Renal cortex interstitium (tissue), 11 donors: ENCODE data around the gene RIT2. TPM values are rescaled to one million over a fixed set of nuclear protein-coding genes. Genes with fewer than 3 reads are reported as not detected.
A peak's percentile ranks its signal among the peaks of the same experiment; 100 is the strongest.

Experiments
- DNase-seq, 11 donors: peaks; one replicate each; pipeline ENCODE4 v3.0.0-alpha.2; 2013; ENCODE audit warnings: low read depth in 9 of 11, low spot score in 4 of 11; ENCODE audit errors: extremely low read depth in 1 of 11
- polyA plus RNA-seq, 3 donors: library from polyadenylated mRNA; unstranded; fragments of 120-200 nt; gene quantifications; one replicate each; pipeline ENCODE4 v1.2.1, GENCODE V29; 2013; ENCODE audit not compliant: insufficient read length in 3 of 3

RIT2 gene
- polyA plus RNA-seq, 3 donors, result 0.09 TPM; not detected in 2

- DNase-seq, result no peak
These were observed 80.6 kb downstream of the RIT2 start for GRCh38 chr18:43034683-43035500.

- DNase-seq, result no peak
These were observed 84.3 kb downstream of the RIT2 start for GRCh38 chr18:43031169-43031568.

- no peak for DNase-seq
These were observed 86.1 kb downstream of the RIT2 start for GRCh38 chr18:43029414-43029813.

- no peak for DNase-seq
These were observed 92.6 kb downstream of the RIT2 start for GRCh38 chr18:43022874-43023273.

GRCh38 chr18:43017622-43018021 is 97.9 kb downstream of the RIT2 start:
- no peak for DNase-seq

- DNase-seq, result no peak
These were observed 102.0 kb downstream of the RIT2 start for GRCh38 chr18:43013486-43013885.

GRCh38 chr18:43012951-43013350 is 102.5 kb downstream of the RIT2 start:
- no peak for DNase-seq

GRCh38 chr18:43010611-43011010 is 104.9 kb downstream of the RIT2 start:
- no peak for DNase-seq

- DNase-seq, result no peak
These were observed 105.8 kb downstream of the RIT2 start for GRCh38 chr18:43009674-43010073.

GRCh38 chr18:43007365-43007764 is 108.1 kb downstream of the RIT2 start:
- no peak for DNase-seq

GRCh38 chr18:43004421-43004820 is 111.1 kb downstream of the RIT2 start:
- DNase-seq, result no peak

GRCh38 chr18:43001821-43002220 is 113.7 kb downstream of the RIT2 start:
- DNase-seq, result no peak

- DNase-seq, result peak in 1 of 11 donors; percentile 15
These were observed 118.7 kb downstream of the RIT2 start for GRCh38 chr18:42996824-42997223.

- no peak for DNase-seq
These were observed 135.1 kb downstream of the RIT2 start for GRCh38 chr18:42980426-42980825.

GRCh38 chr18:42977982-42978637 is 137.4 kb downstream of the RIT2 start:
- DNase-seq, result no peak

GRCh38 chr18:42976869-42977590 is 138.5 kb downstream of the RIT2 start:
- no peak for DNase-seq

GRCh38 chr18:42969366-42969765 is 146.1 kb downstream of the RIT2 start:
- no peak for DNase-seq

GRCh38 chr18:42961298-42961697 is 154.2 kb downstream of the RIT2 start:
- DNase-seq, result no peak

- DNase-seq, result no peak
These were observed 156.0 kb downstream of the RIT2 start for GRCh38 chr18:42959528-42959927.

GRCh38 chr18:42958353-42958752 is 157.1 kb downstream of the RIT2 start:
- no peak for DNase-seq
